HepG2 (cell line): ENCODE results near the gene GAREM2. TPM values are rescaled to one million over a fixed set of nuclear protein-coding genes. Genes with fewer than 3 reads are reported as not detected.

ENCODE experiments used
- DMTF1 ChIP-seq: sonication (generic); formaldehyde crosslinking; IDR thresholded peaks from 2 replicates; pipeline ENCODE4 v1.4.0; 2020; ENCODE audit warnings: mild to moderate bottlenecking, missing genetic modification reagents
- ERF ChIP-seq: IDR thresholded peaks from 2 replicates; pipeline ENCODE4 v1.6.1; 2018; ENCODE audit warnings: missing biosample characterization, missing genetic modification reagents
- IRF9 ChIP-seq: sonication (generic); formaldehyde crosslinking; IDR thresholded peaks from 2 replicates; pipeline ENCODE4 v1.8.0; 2022; ENCODE audit warnings: missing genetic modification reagents, mild to moderate bottlenecking, borderline replicate concordance
- MXD3 ChIP-seq: IDR thresholded peaks from 2 replicates; pipeline ENCODE4 v1.6.1; 2016; ENCODE audit warnings: mild to moderate bottlenecking, missing biosample characterization, missing genetic modification reagents
- NCOA1 ChIP-seq: sonication (generic); formaldehyde crosslinking; IDR thresholded peaks from 2 replicates; pipeline ENCODE4 v1.9.0; 2021; ENCODE audit warnings: missing genetic modification reagents
- SIX1 ChIP-seq: sonication (generic); formaldehyde crosslinking; IDR thresholded peaks from 2 replicates; pipeline ENCODE4 v1.4.0; 2020; ENCODE audit warnings: missing genetic modification reagents, borderline replicate concordance
- ZBTB1 ChIP-seq: sonication (generic); formaldehyde crosslinking; IDR thresholded peaks from 2 replicates; pipeline ENCODE4 v1.4.0; 2020; ENCODE audit warnings: missing genetic modification reagents, borderline replicate concordance
- ZBTB43 ChIP-seq: sonication (generic); formaldehyde crosslinking; conservative IDR thresholded peaks from 2 replicates; pipeline ENCODE4 v1.4.0; 2020; ENCODE audit warnings: missing genetic modification reagents
- ZNF3 ChIP-seq: IDR thresholded peaks from 2 replicates; pipeline ENCODE4 v1.7.0; 2017; ENCODE audit warnings: inconsistent platforms
- polyA plus RNA-seq, 8 experiments: library from polyadenylated mRNA; depleted of rRNA in 3 of 8; stranded (reverse) in 7 of 8; unstranded in 1 of 8; fragments of >200 nt; fragmentation: Illumina TruSeq in 4 of 8; extraction: Trizol in 4 of 8; gene quantifications; 2 replicates each; pipeline versions ENCODE4 v1.2.1 to v1.2.3, GENCODE V29; 2011 to 2016; ENCODE audit warnings: low read depth in 4 of 8, missing spikeins in 1 of 8, mixed read lengths in 1 of 8; ENCODE audit not compliant: insufficient read depth in 1 of 8
- total RNA-seq, 5 experiments: library from RNA; depleted of rRNA; stranded (reverse); fragments of >200 nt; fragmentation: Illumina TruSeq; extraction: Trizol; gene quantifications; 2 replicates each; pipeline ENCODE4 v1.2.3, GENCODE V29; 2016; ENCODE audit warnings: low read depth in 1 of 5
- TF ChIP-seq, protein P1 (sequence below): sonication (generic); formaldehyde crosslinking; IDR thresholded peaks from 2 replicates; pipeline ENCODE4 v1.4.0; 2020; ENCODE audit warnings: missing genetic modification reagents
- TF ChIP-seq, protein P2 (sequence below): IDR thresholded peaks from 2 replicates; pipeline ENCODE4 v1.6.1; 2016; ENCODE audit warnings: low read depth, control low read depth
- TF ChIP-seq, protein P3 (sequence below): sonication (generic); formaldehyde crosslinking; IDR thresholded peaks from 2 replicates; pipeline ENCODE4 v1.5.0; 2020; ENCODE audit warnings: mild to moderate bottlenecking, missing genetic modification reagents, borderline replicate concordance
- TF ChIP-seq, protein P4 (sequence below): sonication (generic); formaldehyde crosslinking; IDR thresholded peaks from 2 replicates; pipeline ENCODE4 v1.8.0; 2023; ENCODE audit warnings: mild to moderate bottlenecking, missing genetic modification reagents

The GAREM2 gene
- total and polyA plus RNA-seq, 2 of the 13 experiments (the other 11 are each of a cell fraction or from before 2014, with no cell fraction given) = 0.29 to 0.38 TPM

DNA sequence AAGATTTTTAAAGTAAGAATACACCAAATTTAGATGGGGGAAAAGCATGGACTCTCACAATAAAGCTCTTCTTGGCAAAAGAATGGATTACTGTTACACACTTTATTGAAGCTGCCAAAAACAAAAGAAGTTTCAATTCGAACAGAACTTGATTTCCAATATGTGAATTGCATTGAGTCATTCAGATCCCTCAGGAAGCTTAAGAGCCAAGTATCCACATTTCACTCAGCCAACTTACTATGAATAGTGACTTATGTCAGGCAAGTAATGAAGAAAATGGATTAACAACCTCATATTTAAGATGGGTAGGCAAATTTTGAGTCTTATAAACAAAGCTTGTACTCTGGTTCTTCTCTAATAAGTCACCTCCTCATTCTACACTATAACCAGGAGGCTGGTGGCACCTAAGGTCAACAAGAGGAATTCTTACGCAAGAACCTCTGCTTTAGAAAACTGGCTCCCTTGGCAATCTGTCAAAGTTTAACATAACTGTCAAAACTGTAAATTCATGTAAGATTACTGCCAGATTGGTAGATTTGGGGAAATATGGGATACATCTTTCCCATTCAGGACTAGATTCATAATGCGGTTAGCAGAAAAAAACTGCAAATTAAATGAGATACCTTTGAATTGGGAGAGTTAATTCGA is 65.5 kb downstream of the GAREM2 start (continued):
- no peak for TF ChIP-seq IRF9 (CRISPR knock-in tag)
- TF ChIP-seq ERF (CRISPR knock-in tag) = 0 out of 2 replicates have a peak, but pooled peaks have one; percentile 48
- TF ChIP-seq NCOA1 (CRISPR knock-in tag) = no peak
- peak; percentile 33; the same call in 1 of the 2 replicates for TF ChIP-seq SIX1
- TF ChIP-seq, protein P1, sequence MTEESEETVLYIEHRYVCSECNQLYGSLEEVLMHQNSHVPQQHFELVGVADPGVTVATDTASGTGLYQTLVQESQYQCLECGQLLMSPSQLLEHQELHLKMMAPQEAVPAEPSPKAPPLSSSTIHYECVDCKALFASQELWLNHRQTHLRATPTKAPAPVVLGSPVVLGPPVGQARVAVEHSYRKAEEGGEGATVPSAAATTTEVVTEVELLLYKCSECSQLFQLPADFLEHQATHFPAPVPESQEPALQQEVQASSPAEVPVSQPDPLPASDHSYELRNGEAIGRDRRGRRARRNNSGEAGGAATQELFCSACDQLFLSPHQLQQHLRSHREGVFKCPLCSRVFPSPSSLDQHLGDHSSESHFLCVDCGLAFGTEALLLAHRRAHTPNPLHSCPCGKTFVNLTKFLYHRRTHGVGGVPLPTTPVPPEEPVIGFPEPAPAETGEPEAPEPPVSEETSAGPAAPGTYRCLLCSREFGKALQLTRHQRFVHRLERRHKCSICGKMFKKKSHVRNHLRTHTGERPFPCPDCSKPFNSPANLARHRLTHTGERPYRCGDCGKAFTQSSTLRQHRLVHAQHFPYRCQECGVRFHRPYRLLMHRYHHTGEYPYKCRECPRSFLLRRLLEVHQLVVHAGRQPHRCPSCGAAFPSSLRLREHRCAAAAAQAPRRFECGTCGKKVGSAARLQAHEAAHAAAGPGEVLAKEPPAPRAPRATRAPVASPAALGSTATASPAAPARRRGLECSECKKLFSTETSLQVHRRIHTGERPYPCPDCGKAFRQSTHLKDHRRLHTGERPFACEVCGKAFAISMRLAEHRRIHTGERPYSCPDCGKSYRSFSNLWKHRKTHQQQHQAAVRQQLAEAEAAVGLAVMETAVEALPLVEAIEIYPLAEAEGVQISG = no peak
- TF ChIP-seq, protein P2, sequence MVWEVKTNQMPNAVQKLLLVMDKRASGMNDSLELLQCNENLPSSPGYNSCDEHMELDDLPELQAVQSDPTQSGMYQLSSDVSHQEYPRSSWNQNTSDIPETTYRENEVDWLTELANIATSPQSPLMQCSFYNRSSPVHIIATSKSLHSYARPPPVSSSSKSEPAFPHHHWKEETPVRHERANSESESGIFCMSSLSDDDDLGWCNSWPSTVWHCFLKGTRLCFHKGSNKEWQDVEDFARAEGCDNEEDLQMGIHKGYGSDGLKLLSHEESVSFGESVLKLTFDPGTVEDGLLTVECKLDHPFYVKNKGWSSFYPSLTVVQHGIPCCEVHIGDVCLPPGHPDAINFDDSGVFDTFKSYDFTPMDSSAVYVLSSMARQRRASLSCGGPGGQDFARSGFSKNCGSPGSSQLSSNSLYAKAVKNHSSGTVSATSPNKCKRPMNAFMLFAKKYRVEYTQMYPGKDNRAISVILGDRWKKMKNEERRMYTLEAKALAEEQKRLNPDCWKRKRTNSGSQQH (CRISPR knock-in tag) = no peak
- TF ChIP-seq MXD3 (CRISPR knock-in tag) = no peak
- no peak for TF ChIP-seq ZBTB43 (CRISPR knock-in tag)
- TF ChIP-seq DMTF1 (CRISPR knock-in tag) = no peak
- TF ChIP-seq ZNF3 = no peak
- no peak for TF ChIP-seq ZBTB1 (CRISPR knock-in tag)
- TF ChIP-seq, protein P3, sequence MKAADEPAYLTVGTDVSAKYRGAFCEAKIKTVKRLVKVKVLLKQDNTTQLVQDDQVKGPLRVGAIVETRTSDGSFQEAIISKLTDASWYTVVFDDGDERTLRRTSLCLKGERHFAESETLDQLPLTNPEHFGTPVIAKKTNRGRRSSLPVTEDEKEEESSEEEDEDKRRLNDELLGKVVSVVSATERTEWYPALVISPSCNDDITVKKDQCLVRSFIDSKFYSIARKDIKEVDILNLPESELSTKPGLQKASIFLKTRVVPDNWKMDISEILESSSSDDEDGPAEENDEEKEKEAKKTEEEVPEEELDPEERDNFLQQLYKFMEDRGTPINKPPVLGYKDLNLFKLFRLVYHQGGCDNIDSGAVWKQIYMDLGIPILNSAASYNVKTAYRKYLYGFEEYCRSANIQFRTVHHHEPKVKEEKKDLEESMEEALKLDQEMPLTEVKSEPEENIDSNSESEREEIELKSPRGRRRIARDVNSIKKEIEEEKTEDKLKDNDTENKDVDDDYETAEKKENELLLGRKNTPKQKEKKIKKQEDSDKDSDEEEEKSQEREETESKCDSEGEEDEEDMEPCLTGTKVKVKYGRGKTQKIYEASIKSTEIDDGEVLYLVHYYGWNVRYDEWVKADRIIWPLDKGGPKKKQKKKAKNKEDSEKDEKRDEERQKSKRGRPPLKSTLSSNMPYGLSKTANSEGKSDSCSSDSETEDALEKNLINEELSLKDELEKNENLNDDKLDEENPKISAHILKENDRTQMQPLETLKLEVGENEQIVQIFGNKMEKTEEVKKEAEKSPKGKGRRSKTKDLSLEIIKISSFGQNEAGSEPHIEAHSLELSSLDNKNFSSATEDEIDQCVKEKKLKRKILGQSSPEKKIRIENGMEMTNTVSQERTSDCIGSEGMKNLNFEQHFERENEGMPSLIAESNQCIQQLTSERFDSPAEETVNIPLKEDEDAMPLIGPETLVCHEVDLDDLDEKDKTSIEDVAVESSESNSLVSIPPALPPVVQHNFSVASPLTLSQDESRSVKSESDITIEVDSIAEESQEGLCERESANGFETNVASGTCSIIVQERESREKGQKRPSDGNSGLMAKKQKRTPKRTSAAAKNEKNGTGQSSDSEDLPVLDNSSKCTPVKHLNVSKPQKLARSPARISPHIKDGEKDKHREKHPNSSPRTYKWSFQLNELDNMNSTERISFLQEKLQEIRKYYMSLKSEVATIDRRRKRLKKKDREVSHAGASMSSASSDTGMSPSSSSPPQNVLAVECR (CRISPR knock-in tag) = peak; percentile 57; the same call in 1 of the 2 replicates
- TF ChIP-seq, protein P4, sequence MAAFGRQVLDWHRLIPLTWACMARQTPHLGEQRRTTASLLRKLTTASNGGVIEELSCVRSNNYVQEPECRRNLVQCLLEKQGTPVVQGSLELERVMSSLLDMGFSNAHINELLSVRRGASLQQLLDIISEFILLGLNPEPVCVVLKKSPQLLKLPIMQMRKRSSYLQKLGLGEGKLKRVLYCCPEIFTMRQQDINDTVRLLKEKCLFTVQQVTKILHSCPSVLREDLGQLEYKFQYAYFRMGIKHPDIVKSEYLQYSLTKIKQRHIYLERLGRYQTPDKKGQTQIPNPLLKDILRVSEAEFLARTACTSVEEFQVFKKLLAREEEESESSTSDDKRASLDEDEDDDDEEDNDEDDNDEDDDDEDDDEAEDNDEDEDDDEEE (CRISPR knock-in tag) = no peak
